CD4-positive, alpha-beta T cell (primary cell): ENCODE results near the gene KCTD3. TPM values are rescaled to one million over a fixed set of nuclear protein-coding genes. Genes with fewer than 3 reads are reported as not detected.

Experiments
- ATAC-seq: fragments of 200-7000 bp; cut with Tn5 transposase; one replicate; pipeline ENCODE4 v1.10.0; 2022; ENCODE audit warnings: mild to moderate bottlenecking; ENCODE audit not compliant: poor library complexity
- CTCF ChIA-PET: fragments of 350-600 bp; sonication (Branson Sonifier 250); formaldehyde crosslinking; loops from one replicate; lab custom pipeline; 2021; ENCODE audit warnings: antibody characterized with exemption, inconsistent platforms; lab: Charles Lee
- POLR2A ChIA-PET: fragments of 350-600 bp; sonication (Branson Sonifier 250); formaldehyde crosslinking; loops from one replicate; lab custom pipeline; 2021; ENCODE audit warnings: antibody characterized with exemption, inconsistent platforms; lab: Charles Lee
- DNase-seq, 14 experiments: peaks; one replicate each; pipeline ENCODE4 v3.0.0-alpha.2; 2013 to 2020; ENCODE audit warnings: mixed read lengths in 2 of 14
- H3K27ac ChIP-seq, 2 donors: one replicate each; pipeline versions ENCODE4 v1.5.1 to v1.7.0; 2013; ENCODE audit warnings: low read length in 2 of 2, low read depth in 1 of 2, mild to moderate bottlenecking in 1 of 2
- H3K27me3 ChIP-seq, 2 experiments: 1 replicate in 1 of 2; 2 replicates in 1 of 2; pipeline versions ENCODE4 v1.6.1 to v1.7.0; 2013; ENCODE audit warnings: low read length in 2 of 2, control low read depth in 1 of 2, mild to moderate bottlenecking in 1 of 2, moderate library complexity in 1 of 2; ENCODE audit not compliant: insufficient read depth in 2 of 2, control insufficient read depth in 1 of 2
- H3K36me3 ChIP-seq: one replicate; pipeline ENCODE4 v1.6.1; 2013; ENCODE audit warnings: low read length, control low read depth; ENCODE audit not compliant: insufficient read depth
- H3K4me1 ChIP-seq: one replicate; pipeline ENCODE4 v1.6.1; 2013; ENCODE audit warnings: low read length, control low read depth; ENCODE audit not compliant: insufficient read depth
- H3K4me3 ChIP-seq: one replicate; pipeline ENCODE4 v1.5.1; 2013; ENCODE audit warnings: mild to moderate bottlenecking, low read length, moderate library complexity
- H3K9me3 ChIP-seq, 2 experiments: 1 replicate in 1 of 2; 2 replicates in 1 of 2; pipeline versions ENCODE4 v1.6.1 to v1.7.0; 2013; ENCODE audit warnings: low read length in 2 of 2, mild to moderate bottlenecking in 2 of 2, control low read depth in 1 of 2, moderate library complexity in 1 of 2; ENCODE audit not compliant: control insufficient read depth in 1 of 2, insufficient read depth in 1 of 2
- H3K27ac Mint-ChIP-seq: one replicate; pipeline ENCODE4 v1.8.0; 2020; ENCODE audit warnings: mixed read lengths
- H3K27me3 Mint-ChIP-seq: one replicate; pipeline ENCODE4 v1.8.0; 2021; ENCODE audit warnings: mixed read lengths
- H3K36me3 Mint-ChIP-seq: one replicate; pipeline ENCODE4 v1.8.0; 2021; ENCODE audit warnings: low read depth, mixed read lengths
- H3K4me1 Mint-ChIP-seq: one replicate; pipeline ENCODE4 v1.8.0; 2021; ENCODE audit warnings: low read depth, mixed read lengths
- H3K4me3 Mint-ChIP-seq: one replicate; pipeline ENCODE4 v1.8.0; 2020; ENCODE audit warnings: mild to moderate bottlenecking, mixed read lengths
- H3K9me3 Mint-ChIP-seq: one replicate; pipeline ENCODE4 v1.8.0; 2020; ENCODE audit warnings: mixed read lengths
- intact Hi-C, 2 experiments: fragments of 100-400 bp; cut with DNase I in 1 of 2; cut with micrococcal nuclease in 1 of 2; formaldehyde crosslinking; loops; one replicate each; pipeline versions ENCODE4 v1.15.1 to v1.9.0; 2023 to 2025; cut with DNase I, micrococcal nuclease
- total RNA-seq, 174 experiments: library from RNA in 2 of 174; stranded (reverse) in 2 of 174; gene quantifications; one replicate each; pipeline ENCODE4 v1.2.3 and lab custom pipeline; 2021 to 2026
- TF ChIP-seq, protein P1 (sequence below): fragments of 200-600 bp; IDR thresholded peaks from one replicate; pipeline ENCODE4 v1.8.0; 2022; ENCODE audit warnings: antibody characterized with exemption, mild to moderate bottlenecking

The KCTD3 gene
- total RNA-seq, 2 experiments from 2014 or later = 3.0 to 4.8 TPM

GRCh38 chr1:215612391-215612790 lies 45.3 kb downstream of the KCTD3 start:
- no peak for ATAC-seq
- Histone ChIP-seq H3K4me3 (no peak overlapping the region), H3K36me3 (no peaks in the 10 kb centered on the region), H3K4me1 (no peaks in the 10 kb centered on the region), H3K9me3 (no peaks in the 10 kb centered on the region), H3K27me3 (no peaks in the 10 kb centered on the region), H3K27ac (no peak overlapping the region)
- TF ChIP-seq, protein P1, sequence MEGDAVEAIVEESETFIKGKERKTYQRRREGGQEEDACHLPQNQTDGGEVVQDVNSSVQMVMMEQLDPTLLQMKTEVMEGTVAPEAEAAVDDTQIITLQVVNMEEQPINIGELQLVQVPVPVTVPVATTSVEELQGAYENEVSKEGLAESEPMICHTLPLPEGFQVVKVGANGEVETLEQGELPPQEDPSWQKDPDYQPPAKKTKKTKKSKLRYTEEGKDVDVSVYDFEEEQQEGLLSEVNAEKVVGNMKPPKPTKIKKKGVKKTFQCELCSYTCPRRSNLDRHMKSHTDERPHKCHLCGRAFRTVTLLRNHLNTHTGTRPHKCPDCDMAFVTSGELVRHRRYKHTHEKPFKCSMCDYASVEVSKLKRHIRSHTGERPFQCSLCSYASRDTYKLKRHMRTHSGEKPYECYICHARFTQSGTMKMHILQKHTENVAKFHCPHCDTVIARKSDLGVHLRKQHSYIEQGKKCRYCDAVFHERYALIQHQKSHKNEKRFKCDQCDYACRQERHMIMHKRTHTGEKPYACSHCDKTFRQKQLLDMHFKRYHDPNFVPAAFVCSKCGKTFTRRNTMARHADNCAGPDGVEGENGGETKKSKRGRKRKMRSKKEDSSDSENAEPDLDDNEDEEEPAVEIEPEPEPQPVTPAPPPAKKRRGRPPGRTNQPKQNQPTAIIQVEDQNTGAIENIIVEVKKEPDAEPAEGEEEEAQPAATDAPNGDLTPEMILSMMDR = no peak
- intact Hi-C loops = no loop called here
- peaks cover 36% of the 10 kb centered on the region for H3K36me3 Mint-ChIP-seq
- H3K27ac Mint-ChIP-seq = no peak overlapping the region
- no peak overlapping the region for H3K4me3 Mint-ChIP-seq
- POLR2A ChIA-PET = no interaction called here
- H3K4me1 Mint-ChIP-seq = no peaks in the 10 kb centered on the region
- no peaks in the 10 kb centered on the region for H3K9me3 Mint-ChIP-seq
- DNase-seq = no peak
- CTCF ChIA-PET = no interaction called here
- no peaks in the 10 kb centered on the region for H3K27me3 Mint-ChIP-seq

DNA sequence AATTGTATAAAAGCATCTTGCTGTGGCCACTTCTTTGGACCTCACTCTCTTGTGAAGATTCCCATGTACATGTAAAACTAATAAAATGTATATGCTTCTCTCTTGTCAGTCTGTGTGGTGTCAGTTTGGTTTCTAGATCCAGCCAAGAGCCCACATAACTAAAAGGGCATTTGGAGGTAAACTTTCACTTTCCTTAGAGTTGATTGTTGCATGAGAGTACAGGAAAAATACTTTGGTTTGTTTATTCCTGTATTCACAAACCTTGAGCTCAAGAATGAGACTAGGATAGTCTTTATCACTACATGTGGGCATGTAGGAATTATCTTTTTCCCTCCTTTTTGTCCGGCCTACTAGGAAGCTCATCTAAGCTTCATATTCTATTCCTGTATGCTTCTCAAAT lies 50.9 kb downstream of the KCTD3 start:
- Mint-ChIP-seq H3K9me3 (no peaks in the 10 kb centered on the region), H3K4me3 (no peak overlapping the region), H3K36me3 (peaks cover 35% of the 10 kb centered on the region), H3K27ac (no peak overlapping the region), H3K4me1 (no peaks in the 10 kb centered on the region), H3K27me3 (no peaks in the 10 kb centered on the region)
- Histone ChIP-seq H3K36me3 (no peaks in the 10 kb centered on the region), H3K27ac (no peak overlapping the region), H3K4me3 (no peak overlapping the region), H3K4me1 (no peaks in the 10 kb centered on the region), H3K9me3 (no peaks in the 10 kb centered on the region), H3K27me3 (no peaks in the 10 kb centered on the region)
- no peak for ATAC-seq
- TF ChIP-seq, protein P1 = no peak
- intact Hi-C loops = no loop called here
- POLR2A ChIA-PET = no interaction called here
- DNase-seq = no peak
- CTCF ChIA-PET = no interaction called here

- no peak overlapping the region for H3K4me3 Mint-ChIP-seq
- Histone ChIP-seq H3K4me1 (no peaks in the 10 kb centered on the region), H3K27ac (no peak overlapping the region), H3K36me3 (no peaks in the 10 kb centered on the region), H3K4me3 (no peak overlapping the region), H3K27me3 (no peaks in the 10 kb centered on the region), H3K9me3 (no peaks in the 10 kb centered on the region)
- no peak for DNase-seq
- H3K27ac Mint-ChIP-seq = no peak overlapping the region
- ATAC-seq = no peak
- H3K9me3 Mint-ChIP-seq = no peaks in the 10 kb centered on the region
- no peaks in the 10 kb centered on the region for H3K27me3 Mint-ChIP-seq
- CTCF ChIA-PET = no interaction called here
- intact Hi-C loops = no loop called here
- H3K4me1 Mint-ChIP-seq = no peaks in the 10 kb centered on the region
- POLR2A ChIA-PET = no interaction called here
- TF ChIP-seq, protein P1 = no peak
- peaks cover 22% of the 10 kb centered on the region for H3K36me3 Mint-ChIP-seq
These were observed 56.1 kb downstream of the KCTD3 start for GRCh38 chr1:215623162-215623561.
